HG03159 (cell line): Measurements from ENCODE around the gene COL13A1.

Experiments
- ATAC-seq: cut with Tn5 transposase; IDR thresholded peaks from one replicate; pipeline ENCODE4 v1.9.1; 2021; ENCODE audit warnings: mild to moderate bottlenecking, moderate library complexity; ENCODE audit not compliant: unreplicated experiment

Gene COL13A1

GRCh38 chr10:69818676-69819239 is 17.1 kb downstream of the COL13A1 start:
- ATAC-seq: no peak

- no peak for ATAC-seq
These were observed 18.2 kb downstream of the COL13A1 start for GRCh38 chr10:69819716-69820506.

- no peak for ATAC-seq
These were observed 19.1 kb downstream of the COL13A1 start for GRCh38 chr10:69820817-69821216.

GRCh38 chr10:69825604-69826003 is 23.9 kb downstream of the COL13A1 start:
- no peak for ATAC-seq

- ATAC-seq: no peak
These were observed 24.4 kb downstream of the COL13A1 start for GRCh38 chr10:69826094-69826493.

- no peak for ATAC-seq
These were observed 25.3 kb downstream of the COL13A1 start for GRCh38 chr10:69826789-69827554.

GRCh38 chr10:69828144-69828870 is 26.6 kb downstream of the COL13A1 start:
- ATAC-seq: no peak

GRCh38 chr10:69829775-69830174 is 28.1 kb downstream of the COL13A1 start:
- no peak for ATAC-seq

- ATAC-seq: no peak
These were observed 29.6 kb downstream of the COL13A1 start for GRCh38 chr10:69831231-69831855.

GRCh38 chr10:69835233-69835632 is 33.5 kb downstream of the COL13A1 start:
- ATAC-seq: no peak

GRCh38 chr10:69835875-69836730 is 34.4 kb downstream of the COL13A1 start:
- no peak for ATAC-seq

- no peak for ATAC-seq
These were observed 35.0 kb downstream of the COL13A1 start for GRCh38 chr10:69836731-69837030.

- ATAC-seq: no peak
These were observed 35.6 kb downstream of the COL13A1 start for GRCh38 chr10:69837261-69837660.

- no peak for ATAC-seq
These were observed 36.7 kb downstream of the COL13A1 start for GRCh38 chr10:69838418-69838817.

GRCh38 chr10:69838853-69839252 is 37.1 kb downstream of the COL13A1 start:
- ATAC-seq: no peak

GRCh38 chr10:69839696-69840345 is 38.1 kb downstream of the COL13A1 start:
- ATAC-seq: no peak

- ATAC-seq: no peak
These were observed 39.1 kb downstream of the COL13A1 start for GRCh38 chr10:69840773-69841172.

GRCh38 chr10:69842020-69842419 is 40.3 kb downstream of the COL13A1 start:
- no peak for ATAC-seq

GRCh38 chr10:69842882-69843281 is 41.2 kb downstream of the COL13A1 start:
- no peak for ATAC-seq

- ATAC-seq: no peak
These were observed 42.2 kb downstream of the COL13A1 start for GRCh38 chr10:69843923-69844322.
